Neural cell (in vitro differentiated cells): ENCODE measurements around the gene TTC8.

Source experiments
- EZH2 ChIP-seq: fragments of 200-600, 300-800 bp; shearing (Covaris generic), sonication (generic); IDR thresholded peaks from 2 replicates; pipeline ENCODE4 v1.6.1; 2014; ENCODE audit warnings: antibody characterized with exemption, low read length, borderline replicate concordance, mild to moderate bottlenecking; ENCODE audit not compliant: insufficient read depth, poor library complexity, severe bottlenecking
- POLR2AphosphoS5 ChIP-seq: IDR thresholded peaks from 2 replicates; pipeline ENCODE4 v1.6.1; 2012
- SMC3 ChIP-seq: fragments of 450-650 bp; conservative IDR thresholded peaks from 2 replicates; pipeline ENCODE4 v1.6.1; 2014; ENCODE audit warnings: antibody characterized with exemption, mild to moderate bottlenecking, moderate library complexity; ENCODE audit not compliant: poor library complexity
- TAF1 ChIP-seq: IDR thresholded peaks from 2 replicates; pipeline ENCODE4 v1.6.1; 2012; ENCODE audit warnings: low read depth
- TF ChIP-seq, protein P1 (sequence below): IDR thresholded peaks from 2 replicates; pipeline ENCODE4 v1.6.1; 2012; ENCODE audit warnings: borderline replicate concordance
- TF ChIP-seq, protein P2 (sequence below): fragments of 450-650 bp; IDR thresholded peaks from 2 replicates; pipeline ENCODE4 v1.5.1; 2014; ENCODE audit warnings: antibody characterized with exemption, mild to moderate bottlenecking, moderate library complexity; ENCODE audit not compliant: poor library complexity, severe bottlenecking

DNA sequence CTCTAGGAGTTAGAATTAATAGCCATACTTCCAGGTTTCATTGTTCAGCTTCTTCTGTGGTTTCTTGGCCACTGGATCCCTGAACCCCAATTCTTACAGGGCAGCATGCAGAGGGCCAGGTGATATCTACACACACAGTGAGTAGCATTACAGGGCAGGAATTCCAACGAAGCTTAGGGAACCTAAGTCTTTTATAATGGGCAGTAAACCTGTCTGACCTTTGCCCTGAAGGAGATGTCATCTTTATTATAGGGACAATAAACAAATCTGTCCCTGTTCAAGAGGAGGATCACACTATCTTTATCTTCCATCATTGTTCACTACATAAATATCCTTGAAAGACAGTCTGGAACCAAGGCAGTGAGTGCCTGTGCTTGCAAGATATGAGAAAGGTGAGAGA is 20.0 kb upstream of the TTC8 start:
- TF ChIP-seq, protein P1, sequence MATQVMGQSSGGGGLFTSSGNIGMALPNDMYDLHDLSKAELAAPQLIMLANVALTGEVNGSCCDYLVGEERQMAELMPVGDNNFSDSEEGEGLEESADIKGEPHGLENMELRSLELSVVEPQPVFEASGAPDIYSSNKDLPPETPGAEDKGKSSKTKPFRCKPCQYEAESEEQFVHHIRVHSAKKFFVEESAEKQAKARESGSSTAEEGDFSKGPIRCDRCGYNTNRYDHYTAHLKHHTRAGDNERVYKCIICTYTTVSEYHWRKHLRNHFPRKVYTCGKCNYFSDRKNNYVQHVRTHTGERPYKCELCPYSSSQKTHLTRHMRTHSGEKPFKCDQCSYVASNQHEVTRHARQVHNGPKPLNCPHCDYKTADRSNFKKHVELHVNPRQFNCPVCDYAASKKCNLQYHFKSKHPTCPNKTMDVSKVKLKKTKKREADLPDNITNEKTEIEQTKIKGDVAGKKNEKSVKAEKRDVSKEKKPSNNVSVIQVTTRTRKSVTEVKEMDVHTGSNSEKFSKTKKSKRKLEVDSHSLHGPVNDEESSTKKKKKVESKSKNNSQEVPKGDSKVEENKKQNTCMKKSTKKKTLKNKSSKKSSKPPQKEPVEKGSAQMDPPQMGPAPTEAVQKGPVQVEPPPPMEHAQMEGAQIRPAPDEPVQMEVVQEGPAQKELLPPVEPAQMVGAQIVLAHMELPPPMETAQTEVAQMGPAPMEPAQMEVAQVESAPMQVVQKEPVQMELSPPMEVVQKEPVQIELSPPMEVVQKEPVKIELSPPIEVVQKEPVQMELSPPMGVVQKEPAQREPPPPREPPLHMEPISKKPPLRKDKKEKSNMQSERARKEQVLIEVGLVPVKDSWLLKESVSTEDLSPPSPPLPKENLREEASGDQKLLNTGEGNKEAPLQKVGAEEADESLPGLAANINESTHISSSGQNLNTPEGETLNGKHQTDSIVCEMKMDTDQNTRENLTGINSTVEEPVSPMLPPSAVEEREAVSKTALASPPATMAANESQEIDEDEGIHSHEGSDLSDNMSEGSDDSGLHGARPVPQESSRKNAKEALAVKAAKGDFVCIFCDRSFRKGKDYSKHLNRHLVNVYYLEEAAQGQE = no peak
- TF ChIP-seq, protein P2, sequence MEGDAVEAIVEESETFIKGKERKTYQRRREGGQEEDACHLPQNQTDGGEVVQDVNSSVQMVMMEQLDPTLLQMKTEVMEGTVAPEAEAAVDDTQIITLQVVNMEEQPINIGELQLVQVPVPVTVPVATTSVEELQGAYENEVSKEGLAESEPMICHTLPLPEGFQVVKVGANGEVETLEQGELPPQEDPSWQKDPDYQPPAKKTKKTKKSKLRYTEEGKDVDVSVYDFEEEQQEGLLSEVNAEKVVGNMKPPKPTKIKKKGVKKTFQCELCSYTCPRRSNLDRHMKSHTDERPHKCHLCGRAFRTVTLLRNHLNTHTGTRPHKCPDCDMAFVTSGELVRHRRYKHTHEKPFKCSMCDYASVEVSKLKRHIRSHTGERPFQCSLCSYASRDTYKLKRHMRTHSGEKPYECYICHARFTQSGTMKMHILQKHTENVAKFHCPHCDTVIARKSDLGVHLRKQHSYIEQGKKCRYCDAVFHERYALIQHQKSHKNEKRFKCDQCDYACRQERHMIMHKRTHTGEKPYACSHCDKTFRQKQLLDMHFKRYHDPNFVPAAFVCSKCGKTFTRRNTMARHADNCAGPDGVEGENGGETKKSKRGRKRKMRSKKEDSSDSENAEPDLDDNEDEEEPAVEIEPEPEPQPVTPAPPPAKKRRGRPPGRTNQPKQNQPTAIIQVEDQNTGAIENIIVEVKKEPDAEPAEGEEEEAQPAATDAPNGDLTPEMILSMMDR = no peak
- no peak for TF ChIP-seq POLR2AphosphoS5
- TF ChIP-seq SMC3 = no peak
- no peak for TF ChIP-seq TAF1
- no peak for TF ChIP-seq EZH2
